ENCODE data around the gene SLC37A3.

GRCh38 chr7:140402178-140402835 is 4.0 kb upstream of the SLC37A3 start:
- TF ChIP-seq, protein P1, sequence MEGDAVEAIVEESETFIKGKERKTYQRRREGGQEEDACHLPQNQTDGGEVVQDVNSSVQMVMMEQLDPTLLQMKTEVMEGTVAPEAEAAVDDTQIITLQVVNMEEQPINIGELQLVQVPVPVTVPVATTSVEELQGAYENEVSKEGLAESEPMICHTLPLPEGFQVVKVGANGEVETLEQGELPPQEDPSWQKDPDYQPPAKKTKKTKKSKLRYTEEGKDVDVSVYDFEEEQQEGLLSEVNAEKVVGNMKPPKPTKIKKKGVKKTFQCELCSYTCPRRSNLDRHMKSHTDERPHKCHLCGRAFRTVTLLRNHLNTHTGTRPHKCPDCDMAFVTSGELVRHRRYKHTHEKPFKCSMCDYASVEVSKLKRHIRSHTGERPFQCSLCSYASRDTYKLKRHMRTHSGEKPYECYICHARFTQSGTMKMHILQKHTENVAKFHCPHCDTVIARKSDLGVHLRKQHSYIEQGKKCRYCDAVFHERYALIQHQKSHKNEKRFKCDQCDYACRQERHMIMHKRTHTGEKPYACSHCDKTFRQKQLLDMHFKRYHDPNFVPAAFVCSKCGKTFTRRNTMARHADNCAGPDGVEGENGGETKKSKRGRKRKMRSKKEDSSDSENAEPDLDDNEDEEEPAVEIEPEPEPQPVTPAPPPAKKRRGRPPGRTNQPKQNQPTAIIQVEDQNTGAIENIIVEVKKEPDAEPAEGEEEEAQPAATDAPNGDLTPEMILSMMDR (conservative IDR thresholded peaks at IDR 0.05; ENCODE audit: low read length), result no peak
- TF ChIP-seq EZH2phosphoT487 (IDR thresholded peaks at IDR 0.05; ENCODE audit: borderline replicate concordance), result no peak

All from Loucy (cell line).